ENCODE results near the gene CARNS1.

- TF ChIP-seq YY1 (IDR thresholded peaks at IDR 0.05; ENCODE audit: insufficient read depth, insufficient read length): no peak
- no peak for TF ChIP-seq ZNF274 (IDR thresholded peaks at IDR 0.05; ENCODE audit: low read depth, low read length)
- no peak for TF ChIP-seq SUZ12 (IDR thresholded peaks at IDR 0.05; ENCODE audit: extremely low read depth, insufficient read depth, insufficient read length)
These were observed 49.6 kb upstream of the CARNS1 start for GRCh38 chr11:67365736-67366444.
